D721Med (cell line): ENCODE results near the gene KRTAP10-3.

Experiments
- DNase-seq: peaks from one replicate; pipeline ENCODE4 v3.0.0; 2011; ENCODE audit warnings: low spot score; ENCODE audit not compliant: insufficient read length
- FAIRE-seq: peaks from 2 replicates; lab custom pipeline; 2011; peaks lifted over from hg19 to GRCh38; lab: Jason Lieb, UNC
- CTCF ChIP-seq: IDR thresholded peaks from 2 replicates; pipeline ENCODE4 v1.5.1; 2012; ENCODE audit warnings: mild to moderate bottlenecking, control low read depth; ENCODE audit not compliant: insufficient read depth; ENCODE audit errors: missing control alignments

Gene KRTAP10-3

GRCh38 chr21:44510508-44511218, 47.9 kb downstream of the KRTAP10-3 start:
- FAIRE-seq (no peak), DNase-seq (peak; percentile 90)
- peak; percentile 67 for TF ChIP-seq CTCF

DNA sequence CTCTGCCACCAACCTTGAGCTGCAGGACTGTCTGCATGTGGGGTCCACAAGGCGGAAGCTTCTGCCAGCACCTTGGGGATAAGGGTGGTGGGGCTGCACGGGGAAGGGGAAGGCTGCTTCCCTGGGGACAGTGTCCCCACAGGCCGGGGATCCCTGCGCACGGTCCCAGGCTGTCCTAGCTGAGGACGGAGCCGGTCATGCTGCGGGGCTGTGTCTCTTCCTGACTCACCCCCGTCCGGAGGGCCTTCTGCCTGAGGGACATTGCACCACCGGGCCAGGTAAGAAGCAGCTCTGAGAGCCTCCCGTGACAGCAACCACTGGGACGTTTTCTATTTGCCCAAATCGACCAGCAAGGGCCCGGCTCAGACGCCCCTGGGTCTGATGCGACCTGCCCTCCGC, 48.5 kb downstream of the KRTAP10-3 start:
- no peak for DNase-seq
- TF ChIP-seq CTCF, result no peak
- no peak for FAIRE-seq

- FAIRE-seq, result no peak
- TF ChIP-seq CTCF, result peak; percentile 30
- no peak for DNase-seq
Observed at GRCh38 chr21:44509539-44509938, 49.1 kb downstream of the KRTAP10-3 start.

DNA sequence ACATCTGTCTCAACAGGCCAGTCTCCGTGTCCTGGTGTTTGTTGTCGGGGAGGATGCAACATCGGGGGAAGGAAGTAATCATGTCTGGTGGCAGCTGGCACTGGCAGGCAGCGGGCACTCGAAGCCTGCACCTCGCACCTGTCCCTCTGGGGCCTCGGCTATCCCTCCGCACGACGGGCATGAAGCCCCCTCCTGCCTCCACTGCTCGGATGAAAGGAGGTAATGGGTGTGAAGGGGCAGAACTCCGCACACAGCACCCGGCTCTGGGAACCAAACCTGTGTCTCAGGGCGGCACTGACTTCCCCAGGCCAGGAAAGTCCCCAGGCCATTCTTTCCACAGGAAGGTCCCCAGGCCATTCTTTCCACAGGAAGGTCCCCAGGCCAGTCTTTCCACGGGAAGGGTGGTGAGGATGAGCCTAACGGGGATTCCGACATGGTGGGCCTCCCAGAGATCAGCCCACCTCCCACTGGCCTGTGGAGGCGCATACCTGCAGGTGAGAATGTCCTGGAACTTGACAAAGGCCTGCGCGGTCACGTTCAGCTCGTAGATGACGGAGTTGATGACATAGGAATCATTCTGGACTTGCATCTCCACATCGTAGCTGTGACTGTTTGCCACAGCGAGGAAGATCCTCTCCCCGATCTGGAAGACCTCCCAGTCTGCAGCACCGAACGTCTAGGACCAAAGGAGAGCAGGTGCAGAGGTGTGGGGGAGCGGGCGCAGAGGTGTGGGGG, 49.7 kb downstream of the KRTAP10-3 start:
- no peak for TF ChIP-seq CTCF
- FAIRE-seq, result no peak

DNA sequence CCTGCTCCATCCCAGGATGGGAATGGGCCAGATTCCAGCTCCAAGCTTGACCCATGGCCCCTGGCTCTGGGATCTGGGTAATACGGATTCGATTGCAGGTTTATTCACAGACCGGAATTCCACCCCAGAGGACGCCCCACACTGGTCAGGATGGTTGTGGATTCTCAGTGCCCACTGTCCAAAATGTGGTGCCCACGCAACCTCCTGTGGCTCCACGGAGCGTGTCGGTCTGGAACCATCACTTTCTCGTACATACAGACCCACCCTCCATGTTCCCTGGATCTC, 50.2 kb downstream of the KRTAP10-3 start:
- no peak for TF ChIP-seq CTCF
- DNase-seq (no peak), FAIRE-seq (no peak)

More for the DNA sequence above, 49.7 kb downstream of the KRTAP10-3 start:
- DNase-seq, result no peak
